Activated CD8-positive, alpha-beta memory T cell treated with anti-CD3 and anti-CD28 coated beads for 36 hours (primary cell): Measurements from ENCODE around the gene GOT1. TPM values are rescaled to one million over a fixed set of nuclear protein-coding genes. Genes with fewer than 3 reads are reported as not detected.

Experiments
- CTCF ChIA-PET: fragments of 350-600 bp; sonication (Branson Sonifier 250); formaldehyde crosslinking; loops from one replicate; lab custom pipeline; 2021; ENCODE audit warnings: antibody characterized with exemption; lab: Charles Lee
- POLR2A ChIA-PET: fragments of 350-600 bp; sonication (Branson Sonifier 250); formaldehyde crosslinking; loops from one replicate; lab custom pipeline; 2021; ENCODE audit warnings: antibody characterized with exemption; lab: Charles Lee
- total RNA-seq, 2 experiments: library from RNA; stranded (reverse); gene quantifications; one replicate each; pipeline ENCODE4 v1.2.3, GENCODE V29; 2021

GOT1 gene
- 10 to 100 TPM; 34.3 to 41.4 TPM for total RNA-seq

GRCh38 chr10:99430451-99431189 is at the start of gene GOT1:
TSS of gene GOT1 (minus strand) at chr10:99430624. CDS start at chr10:99430565, 59 bp downstream.
- CTCF ChIA-PET = interaction anchor here (0.5 to 1.2 kb wide), 2 partner anchors 284 to 963 kb away, joined by 3 read pairs; no protein-coding TSS in a partner anchor

GRCh38 chr10:99470327-99470726 is 39.9 kb upstream of the GOT1 start:
- POLR2A ChIA-PET = no interaction called here
- CTCF ChIA-PET = no interaction called here

More at GRCh38 chr10:99430451-99431189, at the start of gene GOT1:
- POLR2A ChIA-PET = interaction anchor here (0.5 to 2.7 kb wide), 9 partner anchors 9 to 302 kb away, joined by 3 to 19 read pairs (median 4); partner anchors contain the start of genes COX15, CUTC and SLC25A28

- CTCF ChIA-PET = no interaction called here
Observed at GRCh38 chr10:99467236-99467999, 37.0 kb upstream of the GOT1 start.

GRCh38 chr10:99466632-99467223 is 36.3 kb upstream of the GOT1 start:
- ChIA-PET CTCF (no interaction called here), POLR2A (no interaction called here)

More at GRCh38 chr10:99467236-99467999, 37.0 kb upstream of the GOT1 start:
- POLR2A ChIA-PET = no interaction called here

- POLR2A ChIA-PET = no interaction called here
- CTCF ChIA-PET = no interaction called here
Observed at GRCh38 chr10:99461230-99461629, 30.8 kb upstream of the GOT1 start.

- ChIA-PET CTCF (no interaction called here), POLR2A (interaction anchor here (0.7 kb wide), 1 partner anchor 1066 kb away, joined by 7 read pairs; no protein-coding TSS in a partner anchor)
Observed at GRCh38 chr10:99460070-99460469, 29.6 kb upstream of the GOT1 start.

GRCh38 chr10:99459217-99459616 is 28.8 kb upstream of the GOT1 start:
- CTCF ChIA-PET = interaction anchor here (0.7 kb wide), 1 partner anchor 477 kb away, joined by 3 read pairs; no protein-coding TSS in a partner anchor
- POLR2A ChIA-PET = no interaction called here

- ChIA-PET POLR2A (no interaction called here), CTCF (no interaction called here)
Observed at GRCh38 chr10:99457813-99458212, 27.4 kb upstream of the GOT1 start.

GRCh38 chr10:99456931-99457288 is 26.5 kb upstream of the GOT1 start:
- CTCF ChIA-PET = no interaction called here
- POLR2A ChIA-PET = no interaction called here

GRCh38 chr10:99456207-99456930 is 25.9 kb upstream of the GOT1 start:
- ChIA-PET CTCF (no interaction called here), POLR2A (no interaction called here)

- ChIA-PET POLR2A (no interaction called here), CTCF (no interaction called here)
Observed at GRCh38 chr10:99451981-99452380, 21.6 kb upstream of the GOT1 start.

- ChIA-PET CTCF (no interaction called here), POLR2A (no interaction called here)
Observed at GRCh38 chr10:99451499-99451788, 21.0 kb upstream of the GOT1 start.

- ChIA-PET CTCF (no interaction called here), POLR2A (no interaction called here)
Observed at GRCh38 chr10:99450624-99451498, 20.4 kb upstream of the GOT1 start.

- ChIA-PET CTCF (interaction anchor here (0.6 kb wide), 1 partner anchor 18 kb away, joined by 3 read pairs; no protein-coding TSS in a partner anchor), POLR2A (no interaction called here)
Observed at GRCh38 chr10:99450156-99450555, 19.7 kb upstream of the GOT1 start.

- ChIA-PET CTCF (no interaction called here), POLR2A (no interaction called here)
Observed at GRCh38 chr10:99449023-99449422, 18.6 kb upstream of the GOT1 start.

- ChIA-PET POLR2A (no interaction called here), CTCF (no interaction called here)
Observed at GRCh38 chr10:99444383-99445045, 14.1 kb upstream of the GOT1 start.

GRCh38 chr10:99443500-99443899 is 13.1 kb upstream of the GOT1 start:
- POLR2A ChIA-PET = no interaction called here
- CTCF ChIA-PET = no interaction called here

- POLR2A ChIA-PET = no interaction called here
- CTCF ChIA-PET = no interaction called here
Observed at GRCh38 chr10:99442394-99442793, 12.0 kb upstream of the GOT1 start.
